H1 (cell line): ENCODE results near the gene PBX2. TPM values are rescaled to one million over a fixed set of nuclear protein-coding genes. Genes with fewer than 3 reads are reported as not detected.

Experiments
- CHD7 ChIP-seq: fragments of 300-600 bp; sonication (generic); IDR thresholded peaks from 2 replicates; pipeline ENCODE4 v1.7.1; 2012; ENCODE audit warnings: low read length, moderate library complexity, mild to moderate bottlenecking, inconsistent platforms; ENCODE audit not compliant: insufficient replicate concordance
- MAFK ChIP-seq: IDR thresholded peaks from 2 replicates; pipeline ENCODE4 v1.6.1; 2012; ENCODE audit warnings: low read depth, mild to moderate bottlenecking, improper control_type of control experiment, low read length
- RAD21 ChIP-seq, 2 experiments: IDR thresholded peaks in 1 of 2; conservative IDR thresholded peaks in 1 of 2; 2 replicates each; pipeline ENCODE4 v1.6.1; 2011; ENCODE audit warnings: low read depth in 2 of 2, low read length in 2 of 2, improper control_type of control experiment in 1 of 2, inconsistent platforms in 1 of 2, mild to moderate bottlenecking in 1 of 2, moderate library complexity in 1 of 2
- TAF1 ChIP-seq: IDR thresholded peaks from 2 replicates; pipeline ENCODE4 v1.6.1; 2011; ENCODE audit warnings: mild to moderate bottlenecking, low read depth, low read length
- TCF12 ChIP-seq: IDR thresholded peaks from 2 replicates; pipeline ENCODE4 v1.6.1; 2011; ENCODE audit warnings: low read depth, mild to moderate bottlenecking, low read length
- TEAD4 ChIP-seq: IDR thresholded peaks from 2 replicates; pipeline ENCODE4 v1.6.1; 2012; ENCODE audit warnings: low read depth, low read length, inconsistent platforms, mixed read lengths
- polyA plus RNA-seq, 7 experiments: library from polyadenylated mRNA; depleted of rRNA in 3 of 7; stranded (reverse) in 5 of 7; unstranded in 2 of 7; fragments of >200 nt in 5 of 7; fragments of 200-250 nt in 2 of 7; gene quantifications; 1 replicate in 5 of 7; 2 replicates in 1 of 7; 4 replicates in 1 of 7; pipeline versions ENCODE4 v1.2.1 to v1.2.3, GENCODE V29; 2011 to 2013; ENCODE audit warnings: missing spikeins in 2 of 7, mixed read lengths in 2 of 7
- total RNA-seq: library from RNA; stranded (reverse); fragmentation: NEBNext Ultra II Directional; extraction: Animal tissue kit (Norgen Biotek cat#: 25700); gene quantifications from 2 replicates; pipeline ENCODE4 v1.2.1, GENCODE V29; 2021
- TF ChIP-seq, protein P1 (sequence below): IDR thresholded peaks from 2 replicates; pipeline ENCODE4 v1.6.1; 2011; ENCODE audit warnings: low read length, improper control_type of control experiment

PBX2 gene
- total and polyA plus RNA-seq, 2 of the 8 experiments (the other 6 are each of a cell fraction or from before 2014, with no cell fraction given), result 102 to 130 TPM

- TF ChIP-seq TAF1 (no peak), TCF12 (no peak), RAD21 (IDR thresholded peaks at IDR 0.05 in 1 of 2, conservative IDR thresholded peaks at IDR 0.05 in 1 of 2; ENCODE audit: low read depth in 2 of 2, low read length in 2 of 2) (no peak), CHD7 (no peak), MAFK (no peak), TEAD4 (no peak)
- TF ChIP-seq, protein P1, sequence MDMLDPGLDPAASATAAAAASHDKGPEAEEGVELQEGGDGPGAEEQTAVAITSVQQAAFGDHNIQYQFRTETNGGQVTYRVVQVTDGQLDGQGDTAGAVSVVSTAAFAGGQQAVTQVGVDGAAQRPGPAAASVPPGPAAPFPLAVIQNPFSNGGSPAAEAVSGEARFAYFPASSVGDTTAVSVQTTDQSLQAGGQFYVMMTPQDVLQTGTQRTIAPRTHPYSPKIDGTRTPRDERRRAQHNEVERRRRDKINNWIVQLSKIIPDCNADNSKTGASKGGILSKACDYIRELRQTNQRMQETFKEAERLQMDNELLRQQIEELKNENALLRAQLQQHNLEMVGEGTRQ, result no peak
Measured at GRCh38 chr6:32226434-32226833, 36.4 kb upstream of the PBX2 start (continued).
